HG03439 (cell line): ENCODE data around the gene IL11RA.
"Not testable (repeated sequence)": the region's sequence is repeated elsewhere in the genome, so short reads cannot be mapped to it uniquely, and the experiment has no call there.

Experiments used
- ATAC-seq: cut with Tn5 transposase; IDR thresholded peaks from one replicate; pipeline ENCODE4 v1.9.1; 2021; ENCODE audit warnings: mild to moderate bottlenecking, moderate library complexity; ENCODE audit not compliant: unreplicated experiment

The IL11RA gene

DNA sequence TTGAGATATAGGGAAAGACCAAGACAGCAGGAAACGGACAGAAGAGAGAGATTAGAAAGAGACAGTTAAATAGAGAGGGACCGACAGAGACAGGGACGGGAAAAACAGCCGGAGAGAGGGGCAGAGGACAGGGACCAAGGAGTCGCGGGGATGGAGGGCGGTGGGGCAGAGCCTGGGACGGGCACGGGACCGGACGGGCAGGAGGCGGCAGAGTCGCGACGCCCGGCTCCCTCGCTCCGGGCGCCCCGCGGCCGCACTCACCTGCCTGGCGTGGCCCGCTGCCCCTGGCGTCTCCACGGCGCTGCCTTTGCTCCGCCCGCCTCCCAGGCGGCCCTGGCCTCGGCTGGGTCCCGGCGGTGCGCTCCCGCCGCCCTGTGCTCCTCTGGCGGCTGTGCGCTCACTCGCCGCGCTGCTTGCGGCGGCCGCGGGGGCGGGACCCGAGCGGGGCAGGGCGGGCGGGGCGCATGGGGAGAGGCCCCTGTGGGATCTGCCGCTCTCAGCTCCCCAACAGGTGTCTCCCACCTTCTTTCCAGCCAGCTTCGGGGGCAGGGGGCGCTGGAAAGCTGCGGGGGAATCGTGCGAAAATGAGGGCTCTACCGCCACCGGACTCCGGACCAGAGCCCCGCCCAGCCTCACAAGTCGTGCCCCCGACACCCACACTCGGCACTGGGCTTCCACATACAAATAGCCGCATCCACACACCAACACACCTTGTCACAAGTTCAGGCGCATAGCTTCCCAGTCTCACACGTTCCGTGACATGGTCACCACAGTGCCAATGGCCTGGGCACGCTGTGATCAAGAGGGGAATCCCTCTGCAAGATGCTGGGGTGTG, 23.1 kb upstream of the IL11RA start, which contains the start of gene ARID3C:
Gene ARID3C (minus strand): TSS at position 411 of the 835 bp plus-strand sequence. CDS start 1,052 bp downstream, outside the sequence.
- no peak for ATAC-seq

- no peak for ATAC-seq
Observed at GRCh38 chr9:34629491-34629808, 22.5 kb upstream of the IL11RA start.

DNA sequence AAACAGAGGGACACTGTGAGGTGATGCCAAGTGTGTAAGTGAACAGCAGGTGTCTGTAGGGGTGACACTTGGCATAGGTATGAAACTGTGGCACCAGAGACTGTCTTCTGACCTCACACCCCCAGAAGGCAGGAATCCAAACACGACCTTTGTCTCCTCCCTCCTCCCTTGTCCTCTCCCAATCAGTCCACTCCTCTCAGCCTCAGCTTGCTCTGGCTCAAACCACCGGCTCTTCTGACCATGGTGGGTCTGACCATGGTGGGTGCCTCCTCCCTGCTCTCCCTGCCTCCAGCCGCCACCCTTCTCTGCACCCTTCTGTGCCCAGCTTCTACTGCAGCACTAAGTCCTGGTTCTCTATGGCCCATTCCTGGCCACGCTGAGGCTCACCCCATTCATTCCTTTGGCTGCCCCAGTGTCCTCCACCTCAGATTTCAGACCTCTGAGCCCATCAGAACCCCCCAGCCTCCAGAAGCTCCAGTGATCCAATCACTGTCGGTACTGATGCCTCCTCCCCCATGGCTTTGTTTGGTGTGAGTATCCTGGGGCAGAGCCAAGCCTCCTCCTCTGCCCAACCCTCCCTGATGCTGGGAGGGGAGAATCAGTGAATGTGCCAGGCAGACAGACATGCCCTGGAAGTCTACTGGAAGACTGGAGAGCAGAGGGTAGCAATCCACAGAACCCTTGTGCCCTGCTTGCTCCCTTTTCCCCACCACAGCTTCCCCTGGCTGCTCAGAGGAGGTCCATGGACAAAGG, 21.4 kb upstream of the IL11RA start:
- no peak for ATAC-seq

DNA sequence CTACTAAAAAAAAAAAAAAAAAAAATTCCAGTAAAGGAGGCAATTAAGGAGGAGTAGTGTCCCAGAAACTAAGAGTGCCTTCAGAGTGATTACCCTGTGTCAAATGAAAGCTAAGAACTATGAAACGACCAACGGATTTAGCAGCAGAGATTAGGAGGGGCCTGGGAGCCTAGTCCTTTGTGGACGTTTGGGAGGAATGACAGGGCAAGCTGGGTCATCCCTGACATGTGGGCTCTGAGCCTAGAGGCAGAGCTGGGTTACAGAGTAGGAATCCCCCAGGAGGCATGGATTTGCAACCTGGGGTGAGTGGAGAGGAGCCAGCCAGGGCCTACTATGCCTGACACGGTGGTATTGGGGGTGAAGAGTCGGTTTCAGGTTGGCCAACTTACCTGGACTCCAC, 18.8 kb upstream of the IL11RA start:
- no peak for ATAC-seq

GRCh38 chr9:34633851-34634550, 18.0 kb upstream of the IL11RA start:
- ATAC-seq, result no peak

- no peak for ATAC-seq
Observed at GRCh38 chr9:34634551-34635248, 17.3 kb upstream of the IL11RA start.

DNA sequence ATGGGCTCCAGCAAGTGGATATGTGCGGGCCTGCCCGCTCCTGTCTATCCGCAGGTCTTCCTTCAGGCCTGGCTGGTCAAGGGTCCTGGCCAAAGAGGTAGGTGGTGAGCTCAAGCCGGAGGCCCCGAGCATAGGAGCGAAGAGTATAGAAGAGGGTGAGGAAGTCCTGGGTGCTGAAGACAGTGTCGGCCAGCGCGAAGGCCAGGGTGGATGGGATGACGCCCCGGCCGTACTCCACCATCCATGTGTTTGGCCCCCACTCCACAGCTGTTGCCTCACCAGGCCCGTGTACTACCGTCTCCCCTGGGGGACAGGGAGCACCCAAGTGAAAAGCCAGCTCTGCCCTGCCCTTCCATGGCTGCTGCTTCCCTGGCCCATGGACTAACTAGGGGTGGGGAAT, 16.4 kb upstream of the IL11RA start:
- ATAC-seq, result no peak

DNA sequence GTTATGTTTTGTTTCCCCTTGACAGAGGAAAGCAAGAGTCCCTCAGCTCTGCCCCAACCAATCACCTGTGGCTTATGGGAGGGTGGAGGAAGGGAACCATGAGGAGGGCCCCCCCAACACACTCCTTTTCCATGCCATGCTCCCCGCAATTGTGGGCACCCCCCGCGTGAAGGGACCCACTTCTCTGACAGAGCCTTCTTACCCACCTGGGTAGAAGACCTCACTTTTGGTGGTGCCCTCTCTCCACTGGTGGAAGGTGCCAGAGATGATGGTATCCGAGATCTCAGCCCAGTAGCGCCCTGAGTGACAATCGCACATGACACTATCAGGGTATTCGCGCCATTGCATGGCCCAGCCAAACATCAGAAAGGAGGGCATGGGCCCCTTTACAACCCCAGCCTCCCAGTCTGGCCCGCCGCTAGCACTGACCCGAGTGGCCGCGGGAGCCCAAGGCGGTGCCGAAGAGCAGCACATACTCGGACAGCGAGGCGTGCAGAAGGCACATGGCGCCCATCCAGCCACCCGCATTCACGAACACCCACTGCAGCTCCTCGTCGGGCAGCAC, 15.1 kb upstream of the IL11RA start:
- ATAC-seq, result peak; percentile 24

DNA sequence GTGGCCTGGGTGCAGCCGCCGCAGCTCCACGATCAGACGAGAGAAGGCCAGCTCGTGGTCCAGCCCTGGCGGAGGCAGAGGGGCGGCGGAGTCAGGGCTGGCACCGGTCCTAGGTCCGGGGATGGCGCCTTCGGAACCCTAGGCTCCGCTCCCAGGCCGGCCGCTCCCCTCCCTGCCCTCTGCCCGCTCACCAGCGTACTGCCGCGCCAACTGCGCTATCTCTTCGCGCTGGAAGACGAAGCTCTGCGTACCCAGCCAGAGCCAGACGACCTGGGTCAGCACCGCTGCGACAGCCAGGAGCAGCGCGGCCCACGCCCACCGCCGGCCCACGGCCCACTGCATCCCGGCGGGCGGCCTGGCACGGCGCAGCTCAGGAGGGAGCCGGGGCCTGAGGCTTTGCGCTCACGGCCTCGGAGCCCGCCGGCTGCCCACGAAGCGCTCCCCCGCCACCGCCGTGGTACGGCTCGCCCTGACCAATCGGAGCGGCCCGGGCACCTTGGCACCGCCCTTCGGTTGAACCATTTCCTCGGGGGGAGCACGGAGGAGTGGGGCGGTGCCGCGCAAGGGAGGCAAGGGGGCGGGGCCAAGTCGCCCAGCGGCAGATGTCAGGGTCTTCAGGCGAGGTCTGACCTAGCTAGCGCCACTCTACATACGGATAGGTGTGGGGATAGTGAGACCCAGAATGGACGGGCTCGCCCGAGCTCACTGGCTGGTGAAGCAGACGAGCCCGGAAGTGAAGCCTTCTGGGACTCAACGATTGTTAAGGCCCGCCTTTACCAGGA, 14.4 kb upstream of the IL11RA start, which contains the start of gene SIGMAR1:
Gene SIGMAR1 (minus strand): TSS at position 432 of the 782 bp plus-strand sequence. CDS start 90 bp downstream, at position 342.
- peak; percentile 82 for ATAC-seq

DNA sequence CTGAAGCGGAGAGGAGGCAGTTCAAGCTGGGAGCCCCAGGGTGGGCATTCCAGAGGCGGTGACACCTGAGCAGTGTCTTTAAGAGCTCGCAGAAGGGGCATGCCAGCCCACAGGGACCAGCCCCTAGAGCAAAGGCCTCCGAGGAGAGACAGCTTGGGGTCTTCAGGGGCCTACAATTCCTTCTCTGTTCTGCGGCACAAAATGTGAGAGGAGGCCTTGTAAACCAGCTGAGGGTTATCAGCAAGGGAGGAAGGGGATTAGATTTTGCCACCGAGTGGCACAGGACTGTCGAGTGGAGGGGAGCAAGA, 13.9 kb upstream of the IL11RA start:
- ATAC-seq, result no peak

- ATAC-seq, result not testable (repeated sequence)
Observed at GRCh38 chr9:34639322-34639721, 12.7 kb upstream of the IL11RA start.

GRCh38 chr9:34642679-34643078, 9.3 kb upstream of the IL11RA start:
- ATAC-seq, result no peak

DNA sequence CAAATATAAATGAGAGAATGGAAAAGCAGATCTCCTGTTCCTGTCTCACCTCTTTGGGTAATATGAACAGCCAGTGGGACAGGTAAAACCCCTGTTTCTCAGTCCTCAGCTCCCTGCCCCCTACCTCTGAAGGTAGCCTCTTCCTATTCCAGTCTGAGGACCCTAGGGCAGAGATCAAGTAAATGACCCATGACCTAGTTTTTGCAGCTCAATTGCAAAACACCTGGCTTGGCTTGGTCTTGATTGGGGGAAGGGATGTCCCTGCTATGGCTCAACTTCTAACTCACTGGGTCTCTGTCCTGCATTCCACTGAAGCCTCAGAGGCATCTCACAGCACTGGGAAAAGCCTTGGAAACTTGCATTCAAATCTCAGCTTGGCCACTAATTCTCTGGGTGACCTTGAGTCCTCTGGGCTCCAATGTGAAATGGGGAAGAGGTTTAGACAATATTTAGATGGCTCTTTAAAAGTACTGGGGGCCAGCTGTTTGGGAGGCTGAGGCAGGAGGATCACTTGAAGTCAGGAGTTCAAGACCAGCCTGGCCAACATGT, 7.1 kb upstream of the IL11RA start:
- ATAC-seq, result no peak

GRCh38 chr9:34646211-34647083, 5.5 kb upstream of the IL11RA start, which contains the start of gene GALT:
Gene GALT (plus strand): TSS chr9:34646675. CDS start chr9:34646705, 30 bp downstream.
- peak; percentile 84 for ATAC-seq

GRCh38 chr9:34647084-34647403, 4.9 kb upstream of the IL11RA start:
- no peak for ATAC-seq

GRCh38 chr9:34647651-34648050, 4.3 kb upstream of the IL11RA start:
- ATAC-seq, result no peak

- no peak for ATAC-seq
Observed at GRCh38 chr9:34648673-34649072, 3.3 kb upstream of the IL11RA start.

- ATAC-seq, result no peak
Observed at GRCh38 chr9:34650816-34651215, 1.2 kb upstream of the IL11RA start.

GRCh38 chr9:34651321-34651720, 664 bp upstream of the IL11RA start:
- no peak for ATAC-seq
